ENCODE results near the gene ACVR2B. TPM values are rescaled to one million over a fixed set of nuclear protein-coding genes. Genes with fewer than 3 reads are reported as not detected.
A peak's percentile ranks its signal among the peaks of the same experiment; 100 is the strongest.

ACVR2B gene
- total RNA-seq, 1 experiment from 2014 or later = 18.3 TPM

- TF ChIP-seq ZNF274 (IDR thresholded peaks at IDR 0.05; ENCODE audit: low read depth, low read length) = no peak
- TF ChIP-seq ATF3 (IDR thresholded peaks at IDR 0.05) = no peak
- TF ChIP-seq CEBPB (IDR thresholded peaks at IDR 0.05; ENCODE audit: low read depth) = no peak
- no peak for TF ChIP-seq EZH2 (IDR thresholded peaks at IDR 0.05)
These were observed 42.6 kb downstream of the ACVR2B start, which contains the start of gene EXOG (continued) for GRCh38 chr3:38496131-38496910.

GRCh38 chr3:38497031-38497430 is 43.3 kb downstream of the ACVR2B start:
- Histone ChIP-seq H3K9me3 (ENCODE audit: control insufficient read depth in 1 of 2, insufficient read depth in 1 of 2, low read depth in 1 of 2, low read length in 2 of 2) (no peaks in the 10 kb centered on the region), H2AFZ (ENCODE audit: low read depth, low read length, poor library complexity, severe bottlenecking) (no peak overlapping the region), H3K4me2 (ENCODE audit: low read length) (peak overlapping the region; percentile 80), H3K9me2 (ENCODE audit: insufficient read depth) (no peaks in the 10 kb centered on the region), H4K20me1 (ENCODE audit: insufficient read depth) (no peaks in the 10 kb centered on the region), H3K27me3 (ENCODE audit: insufficient read depth, low read length) (no peaks in the 10 kb centered on the region), H3K36me3 (ENCODE audit: control insufficient read depth in 1 of 2, insufficient read depth in 2 of 2, low read length in 2 of 2) (peaks cover 0 to 6% of the 10 kb centered on the region in 2 experiments; a peak in 2 of 4 replicates), H3K27ac (ENCODE audit: low read depth, low read length) (peak overlapping the region; percentile 76; the same call in 1 of the 2 replicates), H3K79me2 (ENCODE audit: insufficient read depth, low read length) (no peaks in the 10 kb centered on the region; the same call in 1 of the 2 replicates), H3K9ac (ENCODE audit: low read length) (peak overlapping the region; percentile 75), H3K4me1 (ENCODE audit: control insufficient read depth in 1 of 2, insufficient read depth in 2 of 2, low read length in 2 of 2) (peaks cover 4 to 7% of the 10 kb centered on the region in 2 experiments; a peak in 3 of 4 replicates), H3K4me3 (replicated peaks in 1 of 2; ENCODE audit: low read depth in 1 of 2, low read length in 2 of 2) (peak overlapping the region; percentile 77 to 88)
- ChIA-PET RAD21 (ENCODE audit: low non-redundant PET in 1 of 2, low total read pairs in 2 of 2, uncharacterized antibody in 2 of 2, unreplicated experiment in 2 of 2) (no interaction called here), POLR2A (interaction anchor here (0.6 kb wide), 1 partner anchor 339 kb away, joined by 3 read pairs; no protein-coding TSS in a partner anchor), CTCF (interaction anchor here (0.6 to 1.8 kb wide), 9 partner anchors 14 to 881 kb away, joined by 3 to 8 read pairs (median 5); partner anchors contain the start of gene ACAA1)
- TF ChIP-seq MAX (IDR thresholded peaks at IDR 0.05) (no peak), SIN3A (IDR thresholded peaks at IDR 0.05; ENCODE audit: low read depth) (no peak), TCF7L2 (IDR thresholded peaks at IDR 0.05; ENCODE audit: borderline replicate concordance, extremely low read depth, insufficient read depth, insufficient read length) (no peak), ZFX (IDR thresholded peaks at IDR 0.05) (no peak), JUND (IDR thresholded peaks at IDR 0.05) (no peak), CBX3 (IDR thresholded peaks at IDR 0.05; ENCODE audit: low read depth) (no peak)
- intact Hi-C loops (cut with micrococcal nuclease) = loop anchor here (2.0 kb wide), 1 partner anchor 158 kb away; no protein-coding TSS in a partner anchor
- BruUV-seq (replicated peaks) = no TSS peak
- DNase-seq (ENCODE audit: low read depth, low spot score) (no peak), ATAC-seq (no peak)
